Keratinocyte (primary cell): ENCODE results near the gene CELSR1. TPM values are rescaled to one million over a fixed set of nuclear protein-coding genes. Genes with fewer than 3 reads are reported as not detected.
"Not testable (repeated sequence)": the region's sequence is repeated elsewhere in the genome, so short reads cannot be mapped to it uniquely, and the experiment has no call there.

Source experiments
- DNase-seq: peaks from one replicate; pipeline ENCODE4 v3.0.0-alpha.2; 2011; ENCODE audit warnings: low read depth, missing footprints, low spot score
- FAIRE-seq: peaks from 2 replicates; lab custom pipeline; 2011; peaks lifted over from hg19 to GRCh38; lab: Jason Lieb, UNC
- H2AFZ ChIP-seq: 2 replicates; pipeline ENCODE4 v1.6.0; 2012; ENCODE audit warnings: low read length, control low read depth, inconsistent platforms; ENCODE audit not compliant: control insufficient read depth
- H3K27ac ChIP-seq: 2 replicates; pipeline ENCODE4 v1.5.1; 2011; ENCODE audit warnings: low read length; ENCODE audit not compliant: control insufficient read depth, insufficient read depth
- H3K27me3 ChIP-seq: 3 replicates; pipeline ENCODE4 v1.6.0; 2011; ENCODE audit warnings: low read length; ENCODE audit not compliant: control insufficient read depth, insufficient read depth; ENCODE audit errors: extremely low read depth
- H3K36me3 ChIP-seq, 2 experiments: 2 replicates in 1 of 2; 3 replicates in 1 of 2; pipeline ENCODE4 v1.5.1; 2011; ENCODE audit warnings: low read length in 2 of 2, mild to moderate bottlenecking in 1 of 2; ENCODE audit not compliant: control insufficient read depth in 2 of 2, insufficient read depth in 2 of 2; ENCODE audit errors: extremely low read depth in 1 of 2
- H3K4me1 ChIP-seq: 3 replicates; pipeline ENCODE4 v1.5.1; 2011; ENCODE audit warnings: low read length; ENCODE audit not compliant: control insufficient read depth, insufficient read depth; ENCODE audit errors: extremely low read depth
- H3K4me2 ChIP-seq: 3 replicates; pipeline ENCODE4 v1.6.0; 2011; ENCODE audit warnings: low read depth, low read length; ENCODE audit not compliant: control insufficient read depth, insufficient read depth; ENCODE audit errors: extremely low read depth
- H3K4me3 ChIP-seq, 3 experiments: fragments of 200-600 bp in 1 of 3; sonication (generic) in 1 of 3; 2 replicates in 2 of 3; 3 replicates in 1 of 3; pipeline ENCODE4 v1.5.1; 2011 to 2016; ENCODE audit warnings: low read length in 3 of 3, mild to moderate bottlenecking in 3 of 3, control low read depth in 2 of 3, inconsistent platforms in 1 of 3, low read depth in 1 of 3, mixed read lengths in 1 of 3, mixed run types in 1 of 3, moderate library complexity in 1 of 3; ENCODE audit not compliant: control insufficient read depth in 2 of 3, insufficient read depth in 2 of 3; ENCODE audit errors: extremely low read depth in 1 of 3
- H3K79me2 ChIP-seq: 2 replicates; pipeline ENCODE4 v1.6.0; 2012; ENCODE audit warnings: low read length; ENCODE audit not compliant: control insufficient read depth, insufficient read depth
- H3K9ac ChIP-seq: 3 replicates; pipeline ENCODE4 v1.6.0; 2011; ENCODE audit warnings: low read length; ENCODE audit not compliant: control insufficient read depth, insufficient read depth; ENCODE audit errors: extremely low read depth
- H3K9me1 ChIP-seq: 3 replicates; pipeline ENCODE4 v1.6.0; 2011; ENCODE audit warnings: low read length; ENCODE audit not compliant: control insufficient read depth, insufficient read depth; ENCODE audit errors: extremely low read depth
- H3K9me3 ChIP-seq: 2 replicates; pipeline ENCODE4 v1.5.1; 2012; ENCODE audit warnings: low read depth, low read length; ENCODE audit not compliant: control insufficient read depth
- H4K20me1 ChIP-seq: 3 replicates; pipeline ENCODE4 v1.6.0; 2011; ENCODE audit warnings: low read length; ENCODE audit not compliant: control insufficient read depth, insufficient read depth; ENCODE audit errors: extremely low read depth
- CTCF ChIP-seq, 3 experiments: IDR thresholded peaks in 1 of 3; conservative IDR thresholded peaks in 1 of 3; optimal IDR thresholded peaks in 1 of 3; 2 replicates in 2 of 3; 3 replicates in 1 of 3; pipeline versions ENCODE3 to v1.5.1; 2011; ENCODE audit warnings: low read length in 3 of 3, mild to moderate bottlenecking in 3 of 3, moderate library complexity in 2 of 3, control low read depth in 1 of 3, inconsistent platforms in 1 of 3; ENCODE audit not compliant: insufficient read depth in 2 of 3; ENCODE audit errors: extremely low read depth in 1 of 3
- EZH2 ChIP-seq: IDR thresholded peaks from one replicate; pipeline ENCODE4 v1.6.1; 2012; ENCODE audit warnings: inconsistent platforms, mild to moderate bottlenecking, low read length, moderate library complexity
- dilution Hi-C: fragments of 300-500 bp; cut with MboI; formaldehyde crosslinking; loops from one replicate; pipeline ENCODE4 v1.7.0; 2020; ENCODE audit warnings: low sequenced_read_pairs; ENCODE audit not compliant: extremely low pct_ligation_motif_present
- polyA plus RNA-seq, 5 experiments: library from polyadenylated mRNA; depleted of rRNA in 3 of 5; stranded (reverse) in 3 of 5; stranded (forward) in 1 of 5; unstranded in 1 of 5; fragments of >200 nt; gene quantifications; 1 replicate in 1 of 5; 2 replicates in 3 of 5; 3 replicates in 1 of 5; pipeline versions ENCODE4 v1.2.1 to v1.2.3, GENCODE V29; 2011 to 2012; ENCODE audit warnings: missing spikeins in 2 of 5, low read depth in 1 of 5, low replicate concordance in 1 of 5

Gene CELSR1
- polyA plus RNA-seq, 1 donor (not counting 4 experiments of a cell fraction or from before 2014, with no cell fraction given): 16.1 TPM

- H3K4me3 ChIP-seq: no peak overlapping the region
- H3K9me1 ChIP-seq: peaks cover 2% of the 10 kb centered on the region
- TF ChIP-seq EZH2 (no peak), CTCF (optimal IDR thresholded peaks at IDR 0.05 in 1 of 3, IDR thresholded peaks at IDR 0.05 in 1 of 3, conservative IDR thresholded peaks at IDR 0.05 in 1 of 3; ENCODE audit: extremely low read depth in 1 of 3, insufficient read depth in 2 of 3, low read length in 3 of 3) (no peak)
- H3K9ac ChIP-seq: no peak overlapping the region
- H3K4me1 ChIP-seq: peaks cover 35% of the 10 kb centered on the region
- no peak overlapping the region for H2AFZ ChIP-seq
- no peak overlapping the region for H3K4me2 ChIP-seq
- no peaks in the 10 kb centered on the region for H4K20me1 ChIP-seq
- dilution Hi-C loops: no loop called here
- no peaks in the 10 kb centered on the region for H3K27me3 ChIP-seq
- peaks cover 0 to 1% of the 10 kb centered on the region in 2 experiments for H3K36me3 ChIP-seq
- FAIRE-seq: no peak
- no peak for DNase-seq
- H3K27ac ChIP-seq: no peak overlapping the region
- H3K9me3 ChIP-seq: no peaks in the 10 kb centered on the region
- H3K79me2 ChIP-seq: peaks cover 32% of the 10 kb centered on the region
Measured at GRCh38 chr22:46502440-46503175, 34.8 kb downstream of the CELSR1 start.

DNA sequence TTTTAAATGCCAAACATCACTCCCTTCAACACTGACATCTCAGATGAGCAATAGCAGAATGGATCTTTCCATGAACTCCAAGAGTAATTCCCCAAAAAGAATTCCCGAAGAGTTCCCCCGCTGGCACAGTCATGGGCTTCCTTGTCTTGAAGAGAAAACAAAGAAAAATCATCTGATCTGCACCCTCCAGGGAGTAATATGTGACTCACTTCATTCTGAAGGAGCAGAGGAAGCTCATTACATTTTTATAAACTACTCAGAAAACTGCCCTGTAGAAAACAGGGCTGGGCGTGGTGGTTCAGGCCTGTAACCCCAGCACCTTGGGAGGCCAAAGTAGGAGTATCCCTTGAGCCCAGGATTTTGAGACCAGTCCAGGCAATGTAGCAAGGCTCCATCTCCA, 35.7 kb downstream of the CELSR1 start:
- peak overlapping the region; percentile 45 for H3K9ac ChIP-seq
- H2AFZ ChIP-seq: no peak overlapping the region
- DNase-seq (no peak), FAIRE-seq (peak; percentile 82)
- H3K4me2 ChIP-seq: peak overlapping the region; percentile 67
- peak overlapping the region; percentile 75 for H3K27ac ChIP-seq
- H3K36me3 ChIP-seq: peaks cover 0 to 1% of the 10 kb centered on the region in 2 experiments
- no peaks in the 10 kb centered on the region for H3K27me3 ChIP-seq
- H3K79me2 ChIP-seq: peaks cover 31% of the 10 kb centered on the region
- H3K9me3 ChIP-seq: no peaks in the 10 kb centered on the region
- peaks cover 2% of the 10 kb centered on the region for H3K9me1 ChIP-seq
- no peaks in the 10 kb centered on the region for H4K20me1 ChIP-seq
- dilution Hi-C loops: no loop called here
- no peak overlapping the region for H3K4me3 ChIP-seq
- H3K4me1 ChIP-seq: peaks cover 34% of the 10 kb centered on the region
- TF ChIP-seq CTCF (optimal IDR thresholded peaks at IDR 0.05 in 1 of 3, IDR thresholded peaks at IDR 0.05 in 1 of 3, conservative IDR thresholded peaks at IDR 0.05 in 1 of 3; ENCODE audit: extremely low read depth in 1 of 3, insufficient read depth in 2 of 3, low read length in 3 of 3) (no peak), EZH2 (no peak)

- peak overlapping the region; percentile 45 for H3K9ac ChIP-seq
- H3K79me2 ChIP-seq: peaks cover 26% of the 10 kb centered on the region
- H4K20me1 ChIP-seq, H3K9me1 ChIP-seq, dilution Hi-C loops, DNase-seq, H3K4me3 ChIP-seq, FAIRE-seq, H3K9me3 ChIP-seq, H3K36me3 ChIP-seq, H2AFZ ChIP-seq, H3K27me3 ChIP-seq: not testable (repeated sequence)
- H3K4me1 ChIP-seq: peaks cover 34% of the 10 kb centered on the region
- peak overlapping the region; percentile 75 for H3K27ac ChIP-seq
- H3K4me2 ChIP-seq: peak overlapping the region; percentile 67
Measured at GRCh38 chr22:46501265-46501664, 36.2 kb downstream of the CELSR1 start.
